ENCODE measurements around the gene ALG12.

ALG12 gene

GRCh38 chr22:49945042-49945794 lies 27.0 kb upstream of the ALG12 start:
- peak; percentile 41 for DNase-seq

DNA sequence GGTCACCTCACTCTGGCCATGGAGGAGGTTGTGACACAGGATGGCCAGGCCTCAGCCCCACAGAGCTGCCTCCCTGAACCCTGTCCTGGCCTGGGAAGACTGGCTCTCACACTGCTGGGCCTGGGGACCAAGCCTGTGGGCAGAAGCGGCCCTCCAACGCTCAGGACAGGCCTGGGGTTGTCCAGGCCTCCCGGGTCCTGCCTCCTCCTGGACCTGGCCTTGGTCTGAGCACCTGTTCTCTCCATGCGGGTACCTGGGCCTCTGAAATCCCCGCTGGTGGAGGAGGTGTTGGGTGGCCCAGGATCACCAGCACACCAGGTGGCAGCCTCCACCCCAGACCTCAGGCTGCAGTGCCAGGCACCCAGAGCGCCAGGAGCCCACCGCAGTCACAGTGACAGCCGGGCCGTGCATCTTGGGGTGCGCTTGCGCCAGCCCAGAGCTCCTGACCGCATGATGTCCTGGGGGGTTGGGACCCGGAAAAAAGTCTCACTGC lies 26.2 kb upstream of the ALG12 start:
- no peak for DNase-seq

GRCh38 chr22:49943771-49944398 lies 25.6 kb upstream of the ALG12 start:
- DNase-seq, result no peak

DNA sequence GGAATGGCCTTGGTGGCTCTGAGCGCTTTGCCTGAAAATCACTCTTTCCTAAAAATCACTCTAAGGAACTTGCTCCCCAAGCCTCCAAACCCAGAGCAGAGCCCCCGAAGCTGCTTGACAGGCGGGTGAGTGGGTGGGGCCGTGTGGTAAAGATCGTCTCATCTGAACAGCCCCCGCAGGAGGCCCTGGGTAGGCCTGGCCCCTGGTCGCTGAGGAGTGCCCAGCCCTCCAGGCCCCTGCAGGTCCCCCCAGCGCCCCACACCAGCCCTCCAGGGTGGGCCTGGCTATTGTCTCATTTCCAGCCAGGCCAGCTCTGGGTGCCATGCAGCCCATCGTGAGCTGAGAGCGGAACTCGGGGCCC lies 25.1 kb upstream of the ALG12 start:
- no peak for DNase-seq

GRCh38 chr22:49942565-49943404 lies 24.5 kb upstream of the ALG12 start:
- no peak for DNase-seq

DNA sequence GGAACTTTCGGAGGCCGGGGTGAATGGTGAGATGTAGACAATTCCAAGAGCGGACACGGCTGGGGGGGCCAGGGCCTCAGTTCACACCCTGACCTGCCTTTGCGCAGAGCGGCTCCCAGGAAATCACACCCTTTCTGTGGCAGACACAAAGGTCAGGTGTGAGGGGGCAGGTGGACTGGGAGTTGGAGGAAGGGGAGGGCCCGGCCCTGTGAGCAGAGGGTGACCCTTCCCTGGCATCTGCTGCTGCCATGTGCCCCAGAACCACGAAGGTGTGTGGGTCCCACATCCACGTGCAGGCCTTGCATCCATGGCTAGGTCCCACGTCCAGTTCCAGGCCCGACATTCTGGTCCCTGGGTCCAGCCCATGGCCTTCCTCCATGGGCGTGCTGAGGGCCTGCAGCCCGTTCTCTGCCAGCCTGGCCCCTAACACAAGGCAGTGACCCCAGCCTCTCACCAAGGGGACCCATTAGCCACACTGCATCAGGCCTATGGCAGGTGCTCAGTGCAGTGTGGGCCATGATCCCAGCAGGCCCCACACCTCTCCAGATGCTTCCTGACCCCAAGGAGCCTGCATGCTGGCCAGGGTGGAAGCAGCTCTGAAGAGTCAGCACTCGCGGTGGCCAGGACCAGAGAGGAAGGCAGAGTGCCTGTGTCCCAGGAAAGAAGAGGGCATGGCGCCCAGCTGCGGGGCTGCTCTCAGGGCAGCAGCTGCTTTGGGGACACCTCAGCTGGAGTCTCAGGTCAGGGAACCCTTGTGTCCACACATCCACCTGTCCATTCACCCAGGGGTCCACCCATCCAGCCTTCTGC lies 23.5 kb upstream of the ALG12 start:
- DNase-seq, result no peak

GRCh38 chr22:49938565-49939136 lies 20.4 kb upstream of the ALG12 start:
- no peak for DNase-seq

- DNase-seq, result no peak
Measured at GRCh38 chr22:49937758-49938564, 19.7 kb upstream of the ALG12 start.

- DNase-seq, result no peak
Measured at GRCh38 chr22:49936973-49937757, 18.9 kb upstream of the ALG12 start.

DNA sequence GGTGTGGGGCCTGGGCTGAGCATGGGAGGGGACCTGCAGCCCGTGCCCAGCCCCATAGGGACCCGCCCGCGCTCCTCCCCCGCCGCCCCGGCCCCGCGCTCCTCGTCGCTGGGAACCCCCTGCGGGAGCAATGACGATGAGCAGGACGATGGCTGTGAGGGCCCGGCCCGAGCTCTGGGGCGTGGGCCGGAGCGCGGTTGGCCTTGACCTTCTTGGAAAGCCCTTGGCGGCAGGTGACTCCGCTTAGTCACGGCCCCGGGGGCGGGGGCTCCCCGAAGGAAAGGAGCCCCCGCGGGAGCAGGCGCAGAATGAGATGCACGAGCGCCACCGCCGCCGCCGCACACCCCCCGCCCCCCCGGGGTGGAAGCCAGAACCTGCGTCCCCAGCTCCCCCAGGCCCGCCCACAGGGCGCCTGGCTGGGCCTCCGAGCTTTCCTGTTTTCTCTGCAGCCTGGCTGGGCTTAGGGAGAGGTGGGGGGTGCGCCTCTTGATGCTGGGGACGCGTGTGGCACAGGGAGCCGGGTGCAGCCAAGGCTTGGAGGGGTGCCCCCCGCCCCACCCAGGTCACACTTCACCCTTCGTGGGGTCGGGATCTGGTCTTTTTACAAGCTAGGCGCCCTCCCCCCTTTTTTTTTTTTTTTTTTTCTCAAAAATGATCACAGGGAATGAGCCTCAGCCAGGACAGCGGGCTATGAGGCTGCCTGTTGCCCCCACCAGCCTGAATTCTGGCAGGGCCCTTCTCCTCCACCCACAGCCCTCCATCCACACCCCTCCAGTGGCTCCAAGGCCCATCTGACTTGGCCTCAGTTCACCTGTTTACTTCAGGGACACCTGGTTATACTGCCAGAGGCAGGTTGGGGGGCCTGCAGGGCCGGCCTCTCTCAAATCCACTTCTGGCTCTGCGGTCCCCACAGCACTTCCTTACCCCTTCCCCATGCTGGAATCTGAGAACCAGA lies 18.1 kb upstream of the ALG12 start:
- peak; percentile 94 for DNase-seq

- no peak for DNase-seq
Measured at GRCh38 chr22:49935561-49935960, 17.3 kb upstream of the ALG12 start.

DNA sequence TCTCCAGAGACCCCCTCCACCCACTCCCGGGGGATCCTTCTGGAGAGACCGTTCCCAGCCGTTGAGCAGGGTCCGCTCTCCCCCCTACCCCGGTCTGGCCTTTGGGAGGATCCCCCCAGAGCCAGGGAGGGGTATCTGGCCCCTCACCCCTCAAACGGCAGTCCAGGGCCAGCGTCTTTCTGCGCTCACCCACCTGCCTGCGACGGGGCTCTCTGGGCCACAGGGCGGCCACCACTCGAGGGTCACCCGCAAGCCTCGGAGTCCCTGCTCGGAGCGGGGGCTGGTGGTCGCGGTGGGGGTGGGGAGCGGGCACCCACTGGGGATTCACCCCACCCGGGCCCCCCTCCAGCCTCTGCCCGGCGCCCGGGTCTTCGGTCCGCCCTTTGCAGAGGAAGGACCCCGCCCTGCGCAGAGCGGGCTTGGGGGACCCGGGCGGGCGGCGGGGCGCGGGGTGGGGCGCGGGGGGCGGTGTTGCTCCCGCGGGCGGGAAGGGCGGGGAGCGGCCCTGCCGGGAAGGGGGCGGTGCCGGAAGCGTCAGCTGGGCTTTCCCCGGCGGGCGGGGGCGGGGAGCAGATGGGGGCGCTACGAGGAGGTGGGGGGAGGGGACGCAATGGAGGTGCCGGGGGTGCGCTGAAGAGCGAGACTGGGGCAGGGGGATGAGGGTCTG lies 16.8 kb upstream of the ALG12 start:
- DNase-seq, result peak; percentile 83

DNA sequence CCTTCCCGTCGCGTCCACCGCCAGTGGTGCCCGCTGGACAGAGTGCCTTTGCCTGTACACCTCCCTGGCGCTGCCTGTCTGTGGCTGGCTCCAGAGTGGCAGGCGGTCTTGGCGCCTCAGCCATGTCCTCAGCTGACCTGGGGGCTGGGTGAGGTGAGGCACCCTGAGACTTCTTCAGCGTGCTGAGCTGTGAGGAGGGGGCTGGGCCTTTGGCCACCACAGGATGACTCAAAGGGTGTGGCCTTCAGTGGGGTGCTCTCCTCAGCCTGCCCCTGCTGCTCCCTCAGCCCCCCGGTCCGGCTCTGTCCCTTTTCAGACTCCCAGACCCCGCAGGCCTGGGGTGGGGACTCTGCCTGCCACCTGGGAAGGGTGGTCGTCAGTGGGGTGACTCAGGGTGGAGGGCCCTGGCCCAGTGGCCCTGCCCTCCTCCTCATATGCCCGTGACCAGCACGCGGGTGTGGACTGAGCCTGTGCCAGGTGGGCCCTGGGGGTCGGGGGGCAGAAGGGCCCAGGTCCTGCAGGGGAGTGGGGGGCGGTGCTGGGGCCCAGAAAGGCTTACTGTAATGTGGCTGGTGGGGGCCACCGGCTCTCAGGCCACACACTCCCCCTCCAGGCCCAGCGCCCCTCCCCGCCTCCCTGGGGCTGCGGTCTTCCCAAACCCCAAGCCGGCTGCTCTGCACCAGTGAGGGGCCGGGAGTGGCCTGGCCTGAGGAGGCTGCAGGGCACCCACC lies 16.1 kb upstream of the ALG12 start:
- DNase-seq, result no peak

DNA sequence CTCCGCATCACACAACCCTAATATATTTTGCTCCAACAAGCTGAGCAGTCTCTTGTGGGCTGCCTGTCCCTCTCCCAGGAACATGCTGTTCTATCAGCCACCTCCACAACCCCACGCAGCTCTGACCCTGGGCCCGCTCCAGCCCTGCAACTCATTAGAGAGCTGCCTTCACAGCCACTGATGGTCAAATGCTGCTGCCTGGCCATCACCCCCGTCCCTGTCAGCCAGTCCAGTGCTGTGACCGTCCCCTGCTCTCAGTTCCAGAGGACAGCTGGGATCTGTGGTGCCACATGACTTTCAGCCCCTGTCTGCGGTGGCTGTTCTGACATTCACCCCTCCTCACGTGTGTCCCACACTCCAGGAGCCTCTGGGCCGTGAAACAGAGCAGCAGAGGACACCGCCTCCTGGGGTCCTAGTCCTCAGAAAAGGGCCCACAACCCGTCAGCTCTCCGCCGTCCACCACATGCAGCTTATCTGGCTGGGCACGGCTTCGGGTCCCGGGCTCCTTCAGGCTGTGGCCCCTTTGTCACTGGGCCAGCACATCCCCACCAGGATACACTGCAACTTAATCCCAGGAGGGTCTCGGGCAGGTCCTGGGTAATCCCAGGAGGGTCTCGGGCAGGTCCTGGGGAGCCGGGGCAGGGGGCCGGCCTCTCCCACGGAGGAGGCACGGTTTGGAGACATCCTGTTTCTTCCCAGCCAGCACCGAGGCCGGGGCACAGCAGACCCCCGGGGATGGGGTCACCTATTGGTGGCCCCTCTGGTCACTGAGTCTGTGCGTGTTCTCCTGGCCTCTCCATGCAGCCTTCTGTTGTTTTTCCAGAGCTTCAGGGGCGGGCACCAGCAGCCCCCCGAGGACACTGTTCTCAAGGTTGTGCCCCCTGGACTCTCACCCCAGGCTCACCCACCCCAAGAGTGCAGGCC lies 15.3 kb upstream of the ALG12 start:
- DNase-seq, result no peak

DNA sequence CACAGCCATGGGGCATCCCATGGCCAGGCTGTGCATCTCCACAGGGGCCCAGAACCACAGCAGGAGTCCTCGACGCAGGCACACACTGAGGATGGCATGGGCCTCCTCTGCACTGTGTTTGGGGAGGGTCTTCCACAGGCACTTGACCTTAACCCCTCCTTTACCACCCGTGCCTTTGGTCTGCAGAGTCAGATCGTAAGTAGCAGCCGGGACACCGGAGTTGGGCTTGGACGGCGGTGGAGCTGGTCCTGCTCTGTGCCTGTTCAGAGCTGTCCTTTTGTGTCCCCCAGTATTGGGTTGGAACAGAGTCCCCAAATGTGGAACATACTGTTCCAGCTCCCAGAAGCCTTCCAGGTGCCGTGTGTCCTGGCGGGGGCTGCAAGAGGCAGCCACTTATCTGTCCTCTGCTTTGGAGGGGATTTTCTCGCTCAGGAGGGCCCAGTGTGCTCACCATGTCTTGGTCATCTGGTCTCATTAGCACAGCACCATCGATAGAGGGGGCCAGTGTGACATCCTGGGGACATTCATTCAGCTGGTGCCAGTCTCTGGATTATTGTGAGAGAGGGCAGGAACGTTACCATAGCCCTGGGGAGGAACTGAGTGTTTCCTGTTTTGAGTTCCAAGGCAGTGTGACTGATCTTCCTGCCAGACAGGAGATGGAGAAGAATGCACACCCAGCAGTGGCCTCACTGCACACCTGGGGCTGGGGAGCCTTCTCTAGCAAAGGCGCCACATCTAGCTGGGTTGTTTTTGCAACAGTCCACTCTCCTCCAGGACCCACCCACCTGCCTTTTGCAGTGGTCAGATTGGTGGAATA lies 12.6 kb upstream of the ALG12 start:
- DNase-seq, result peak; percentile 65

- DNase-seq, result no peak
Measured at GRCh38 chr22:49929994-49930575, 11.8 kb upstream of the ALG12 start.

All from stimulated activated CD4-positive, alpha-beta T cell treated with anti-CD3 and anti-CD28 coated beads, Interleukin-4, amount 100 ng/mL, for 24 hours (primary cell).